Measurements from ENCODE around the gene LIPC.

Gene LIPC

GRCh38 chr15:58565619-58566018 lies 133.8 kb downstream of the LIPC start:
- TF ChIP-seq CTCF (IDR thresholded peaks at IDR 0.05; ENCODE audit: insufficient read depth, low read length, poor library complexity, severe bottlenecking) (no peak), EZH2phosphoT487 (conservative IDR thresholded peaks at IDR 0.05; ENCODE audit: low read length) (no peak)
- no peaks in the 10 kb centered on the region for H3K79me2 ChIP-seq (ENCODE audit: insufficient read depth, low read length)
- H2AFZ ChIP-seq (ENCODE audit: low read depth, low read length, severe bottlenecking), result no peak overlapping the region
- no peak overlapping the region for H3K9ac ChIP-seq (ENCODE audit: low read length)
- no peak overlapping the region for H3K4me2 ChIP-seq (ENCODE audit: low read depth, low read length, poor library complexity, severe bottlenecking)
- no peaks in the 10 kb centered on the region for H3K36me3 ChIP-seq (ENCODE audit: low read length)
- H3K27me3 ChIP-seq (ENCODE audit: low read length), result no peaks in the 10 kb centered on the region
- H3K9me2 ChIP-seq (replicated peaks; ENCODE audit: insufficient read depth, low read length), result no peaks in the 10 kb centered on the region
- no peak overlapping the region for H3K27ac ChIP-seq (ENCODE audit: low read depth, low read length)
- no peaks in the 10 kb centered on the region for H3K9me3 ChIP-seq (ENCODE audit: insufficient read depth, low read length)
- no peak overlapping the region for H3K4me3 ChIP-seq (ENCODE audit: insufficient read depth, low read length, poor library complexity, severe bottlenecking)
- no peaks in the 10 kb centered on the region for H4K20me1 ChIP-seq (ENCODE audit: low read depth, low read length)
- H3F3A ChIP-seq (ENCODE audit: insufficient read depth), result no peaks in the 10 kb centered on the region

- no peak overlapping the region for H2AFZ ChIP-seq (ENCODE audit: low read depth, low read length, severe bottlenecking)
- no peak overlapping the region for H3K27ac ChIP-seq (ENCODE audit: low read depth, low read length)
- no peaks in the 10 kb centered on the region for H3K9me3 ChIP-seq (ENCODE audit: insufficient read depth, low read length)
- H3K79me2 ChIP-seq (ENCODE audit: insufficient read depth, low read length), result no peaks in the 10 kb centered on the region
- no peak overlapping the region for H3K4me2 ChIP-seq (ENCODE audit: low read depth, low read length, poor library complexity, severe bottlenecking)
- H3K27me3 ChIP-seq (ENCODE audit: low read length), result no peaks in the 10 kb centered on the region
- no peaks in the 10 kb centered on the region for H3F3A ChIP-seq (ENCODE audit: insufficient read depth)
- H3K4me3 ChIP-seq (ENCODE audit: insufficient read depth, low read length, poor library complexity, severe bottlenecking), result no peak overlapping the region
- H3K36me3 ChIP-seq (ENCODE audit: low read length), result no peaks in the 10 kb centered on the region
- H3K9me2 ChIP-seq (replicated peaks; ENCODE audit: insufficient read depth, low read length), result no peaks in the 10 kb centered on the region
- H4K20me1 ChIP-seq (ENCODE audit: low read depth, low read length), result no peaks in the 10 kb centered on the region
- no peak for TF ChIP-seq CTCF (IDR thresholded peaks at IDR 0.05; ENCODE audit: insufficient read depth, low read length, poor library complexity, severe bottlenecking)
- TF ChIP-seq EZH2phosphoT487 (conservative IDR thresholded peaks at IDR 0.05; ENCODE audit: low read length), result no peak
- no peak overlapping the region for H3K9ac ChIP-seq (ENCODE audit: low read length)
These were observed 134.2 kb downstream of the LIPC start for GRCh38 chr15:58566029-58566428.

GRCh38 chr15:58568157-58568571 lies 136.4 kb downstream of the LIPC start:
- Histone ChIP-seq H2AFZ (ENCODE audit: low read depth, low read length, severe bottlenecking) (no peak overlapping the region), H3K9me3 (ENCODE audit: insufficient read depth, low read length) (no peaks in the 10 kb centered on the region), H3K9me2 (replicated peaks; ENCODE audit: insufficient read depth, low read length) (no peaks in the 10 kb centered on the region), H3K4me3 (ENCODE audit: insufficient read depth, low read length, poor library complexity, severe bottlenecking) (no peak overlapping the region), H3F3A (ENCODE audit: insufficient read depth) (no peaks in the 10 kb centered on the region), H3K36me3 (ENCODE audit: low read length) (no peaks in the 10 kb centered on the region), H3K4me2 (ENCODE audit: low read depth, low read length, poor library complexity, severe bottlenecking) (no peak overlapping the region), H3K27me3 (ENCODE audit: low read length) (no peaks in the 10 kb centered on the region), H4K20me1 (ENCODE audit: low read depth, low read length) (no peaks in the 10 kb centered on the region), H3K27ac (ENCODE audit: low read depth, low read length) (no peak overlapping the region), H3K79me2 (ENCODE audit: insufficient read depth, low read length) (no peaks in the 10 kb centered on the region), H3K9ac (ENCODE audit: low read length) (no peak overlapping the region)
- TF ChIP-seq CTCF (IDR thresholded peaks at IDR 0.05; ENCODE audit: insufficient read depth, low read length, poor library complexity, severe bottlenecking) (no peak), EZH2phosphoT487 (conservative IDR thresholded peaks at IDR 0.05; ENCODE audit: low read length) (no peak)
